GM21515 (cell line): ENCODE data around the gene CD72.

ENCODE experiments used
- ATAC-seq: cut with Tn5 transposase; IDR thresholded peaks from one replicate; pipeline ENCODE4 v1.9.1; 2021; ENCODE audit not compliant: unreplicated experiment

CD72 gene

DNA sequence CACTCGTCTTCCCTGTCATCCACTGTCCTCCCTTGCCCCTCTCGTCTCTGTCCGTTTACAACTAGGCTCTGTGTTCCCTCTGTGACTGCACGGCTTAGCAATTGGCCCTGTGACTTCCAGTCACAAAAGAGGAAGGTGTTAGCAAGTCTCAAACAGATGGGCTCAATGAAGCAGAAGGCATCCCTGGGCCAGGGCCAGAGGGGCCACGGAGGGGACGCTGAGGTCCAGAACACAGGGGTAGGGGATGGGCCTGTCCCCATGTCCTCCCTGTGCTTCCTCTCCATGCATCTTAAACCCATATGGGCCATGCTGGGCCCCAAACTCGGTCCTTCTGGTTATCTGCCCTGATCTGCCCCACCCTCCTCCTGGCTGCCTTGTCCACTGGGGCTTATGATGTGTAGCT is at the start of gene CD72:
TSS of gene CD72 (minus strand) at position 89 of the 403 bp plus-strand sequence. CDS start 110 bp downstream, outside the sequence.
- no peak for ATAC-seq

DNA sequence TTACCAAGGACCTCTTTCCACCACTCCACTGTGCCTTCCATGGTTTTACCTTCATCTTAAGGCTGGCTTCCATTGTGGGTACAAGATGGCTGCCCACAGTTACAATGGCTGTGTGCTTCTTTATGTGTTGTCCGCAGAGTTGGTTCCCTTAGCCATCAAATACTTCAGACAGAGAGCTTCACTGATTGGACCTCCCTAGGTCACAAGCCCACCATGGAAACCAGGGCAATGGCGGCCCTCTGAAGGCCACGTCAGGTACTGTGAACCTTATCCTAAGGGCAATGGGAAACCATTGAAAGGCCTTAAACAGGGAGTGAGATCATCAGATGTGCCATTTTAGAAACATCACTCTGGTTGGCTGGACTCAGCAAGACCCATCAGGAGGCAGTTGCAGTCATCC is 49.7 kb upstream of the CD72 start:
- ATAC-seq, result no peak

DNA sequence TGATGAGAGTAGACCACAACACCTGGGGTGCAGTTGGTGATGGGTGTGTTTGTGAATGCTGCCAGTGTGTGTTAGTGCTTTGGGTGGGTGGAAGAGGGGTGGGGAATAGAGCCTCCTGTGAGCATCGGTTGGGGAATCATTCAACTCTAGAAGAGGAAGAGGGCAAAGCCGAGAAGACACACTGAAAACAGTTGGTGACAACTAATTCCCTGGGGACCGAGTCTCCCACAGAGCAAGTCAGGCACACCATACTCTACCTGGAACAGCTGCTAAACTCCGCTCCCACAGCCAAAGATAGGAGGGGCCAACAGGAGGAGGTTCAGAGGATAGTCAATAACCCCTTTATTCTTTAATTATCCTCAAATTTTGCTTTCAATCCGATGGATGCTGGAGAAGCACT is 48.3 kb upstream of the CD72 start:
- no peak for ATAC-seq

GRCh38 chr9:35666045-35666444 is 47.8 kb upstream of the CD72 start:
- ATAC-seq, result no peak

DNA sequence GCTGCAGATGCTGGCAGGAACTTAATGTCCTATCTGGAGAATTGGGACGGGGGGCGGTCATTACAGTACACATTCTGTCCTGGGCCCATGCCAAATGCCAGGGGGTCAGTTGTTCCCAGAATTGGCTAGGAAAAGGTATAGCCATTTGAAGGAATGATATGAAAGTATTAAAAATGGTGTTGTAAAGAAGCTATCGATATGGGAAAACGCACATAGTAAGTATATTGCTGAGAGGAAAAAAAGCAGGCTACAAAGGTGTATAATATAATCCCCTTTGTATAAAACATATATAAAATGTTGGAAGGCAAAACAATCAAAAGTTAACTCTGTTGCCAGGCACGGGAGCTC is 47.2 kb upstream of the CD72 start:
- no peak for ATAC-seq

DNA sequence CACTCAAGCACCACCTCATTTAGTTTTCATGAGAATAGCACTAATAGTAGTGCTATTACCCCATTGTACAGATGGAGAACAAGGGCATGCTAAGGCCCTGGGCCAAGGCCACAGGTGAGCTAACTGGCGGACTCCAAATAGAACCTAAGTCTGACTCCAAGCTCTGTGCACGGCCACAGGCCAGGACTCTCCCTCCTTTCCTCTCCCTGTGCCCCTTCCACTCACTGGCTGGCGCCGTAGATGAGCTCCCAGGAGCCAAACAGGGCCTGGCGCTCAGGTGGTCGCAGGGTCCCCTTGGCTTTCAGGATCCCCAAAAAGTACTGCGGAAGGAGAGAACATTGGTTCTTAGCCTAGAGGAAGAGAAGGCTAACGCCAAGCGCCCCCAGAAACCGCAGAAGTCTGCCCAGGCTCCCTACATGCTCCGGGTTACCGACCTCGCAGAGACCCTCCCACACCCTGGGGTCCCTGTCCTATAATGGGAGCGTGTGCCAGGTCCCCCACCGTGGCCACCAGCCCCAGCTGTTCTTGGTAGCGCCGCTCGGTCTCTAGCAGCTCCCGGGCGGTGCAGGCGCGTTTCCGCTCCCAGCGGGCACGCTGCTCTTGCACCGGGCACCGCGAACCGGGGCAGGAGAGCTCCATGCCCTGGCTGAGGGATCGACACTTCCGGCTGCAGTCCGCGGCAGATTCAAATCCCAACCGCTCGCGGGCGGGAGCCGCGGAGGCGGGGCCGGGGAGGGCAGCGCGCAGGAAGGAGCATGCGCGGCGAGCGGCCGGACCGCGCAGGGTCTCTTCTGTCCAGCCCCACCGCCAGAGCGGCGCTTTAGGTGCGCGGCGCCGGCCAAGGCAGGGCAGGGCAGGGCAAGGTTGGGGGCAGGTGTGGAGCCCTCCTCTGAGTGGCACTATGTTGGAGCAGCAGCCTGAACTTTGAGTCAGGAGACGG is 46.6 kb upstream of the CD72 start, which contains the start of gene ARHGEF39:
TSS of gene ARHGEF39 (minus strand) at position 665 of the 940 bp plus-strand sequence. CDS start at position 639, 26 bp downstream.
- peak; percentile 61 for ATAC-seq

DNA sequence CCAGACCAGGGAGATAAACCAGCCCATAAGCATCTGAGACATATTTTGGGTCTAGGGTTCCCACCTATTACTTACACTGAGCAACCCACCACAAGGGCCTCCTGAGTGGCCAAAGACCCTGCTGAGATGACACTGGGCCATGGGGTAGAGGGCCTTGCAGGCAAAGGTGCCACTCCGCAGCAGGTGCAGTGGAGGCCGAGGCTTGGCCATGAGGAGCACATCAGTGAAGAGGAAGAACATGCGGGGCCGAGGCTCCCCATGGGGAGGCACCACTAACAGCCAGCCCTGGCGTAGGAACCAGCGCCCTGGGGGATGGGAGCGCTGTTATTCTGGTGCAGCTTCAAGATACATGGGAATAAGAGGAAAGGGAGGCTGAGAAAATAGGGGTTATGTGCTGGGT is 44.2 kb upstream of the CD72 start:
- no peak for ATAC-seq

GRCh38 chr9:35661756-35662350 is 43.6 kb upstream of the CD72 start:
- ATAC-seq, result no peak

DNA sequence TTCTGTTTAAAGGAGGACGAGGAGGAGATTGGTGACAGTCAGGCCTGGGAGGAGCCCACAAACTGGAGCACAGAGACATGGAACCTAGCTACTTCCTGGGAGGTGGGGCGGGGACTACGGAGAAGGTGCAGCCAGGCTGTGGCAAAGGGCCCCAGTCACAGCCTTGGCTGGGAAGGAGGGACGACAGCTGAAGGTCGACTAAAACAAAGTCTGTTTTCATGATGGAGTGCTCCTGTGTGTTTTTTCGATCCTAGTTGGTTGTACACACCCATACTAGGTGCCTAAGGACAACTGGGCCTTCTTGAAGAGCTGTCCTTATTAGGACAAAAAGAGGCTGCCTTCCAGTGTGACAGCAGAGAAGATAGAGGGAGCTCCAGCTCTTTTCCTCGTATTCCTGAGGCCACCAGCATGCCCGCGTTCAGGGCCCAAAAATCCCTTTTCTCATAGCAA is 42.8 kb upstream of the CD72 start:
- ATAC-seq, result no peak

- ATAC-seq, result no peak
Observed at GRCh38 chr9:35659340-35659739, 41.1 kb upstream of the CD72 start.

DNA sequence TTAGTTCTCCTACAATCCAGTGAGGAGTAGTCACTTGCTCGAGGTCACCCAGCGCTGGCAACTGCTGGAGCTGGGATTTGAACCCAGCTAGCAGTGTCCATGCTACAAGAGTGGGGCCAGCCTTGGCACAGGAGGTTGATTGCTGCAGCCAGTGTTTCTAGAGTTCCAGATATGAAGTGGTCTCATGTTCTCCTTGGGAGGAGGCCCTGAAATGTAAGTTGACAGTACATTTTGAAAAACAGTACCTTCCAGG is 40.7 kb upstream of the CD72 start:
- no peak for ATAC-seq

- peak; percentile 57 for ATAC-seq
Observed at GRCh38 chr9:35658137-35658967, 40.1 kb upstream of the CD72 start, which contains the start of gene CCDC107. Gene CCDC107 (plus strand): TSS chr9:35658292. CDS start chr9:35658380, 88 bp downstream.

DNA sequence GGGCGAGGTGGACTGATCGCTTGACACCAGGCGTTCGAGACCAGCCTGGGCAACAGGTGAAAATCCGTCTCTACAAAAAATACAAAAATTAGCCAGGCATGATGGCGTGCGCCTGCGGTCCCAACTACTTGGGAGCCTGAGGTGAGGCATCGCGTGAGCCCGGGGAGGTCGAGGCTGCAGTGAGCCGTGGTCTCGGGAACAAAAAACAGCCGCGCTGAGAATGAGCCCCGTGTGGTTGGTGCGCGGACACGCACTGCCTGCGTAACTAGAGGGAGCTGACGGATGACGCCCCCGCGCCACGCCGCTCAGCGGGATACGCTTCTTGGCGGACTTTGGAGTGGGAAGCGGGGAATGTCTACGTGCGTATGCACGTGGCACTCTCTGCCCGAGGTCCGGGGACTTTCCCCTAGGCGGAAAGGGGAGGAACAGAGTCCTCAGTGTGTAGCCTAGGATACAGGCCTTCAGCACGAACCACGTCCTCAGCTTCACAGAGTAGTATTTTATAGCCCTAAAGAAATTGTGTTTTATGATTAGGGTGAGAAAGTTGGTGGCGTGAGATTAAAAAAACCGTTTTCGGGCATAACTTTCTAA is 39.4 kb upstream of the CD72 start, which contains the start of gene RMRP:
TSS of gene RMRP (minus strand) at position 474 of the 591 bp plus-strand sequence.
- peak; percentile 80 for ATAC-seq

DNA sequence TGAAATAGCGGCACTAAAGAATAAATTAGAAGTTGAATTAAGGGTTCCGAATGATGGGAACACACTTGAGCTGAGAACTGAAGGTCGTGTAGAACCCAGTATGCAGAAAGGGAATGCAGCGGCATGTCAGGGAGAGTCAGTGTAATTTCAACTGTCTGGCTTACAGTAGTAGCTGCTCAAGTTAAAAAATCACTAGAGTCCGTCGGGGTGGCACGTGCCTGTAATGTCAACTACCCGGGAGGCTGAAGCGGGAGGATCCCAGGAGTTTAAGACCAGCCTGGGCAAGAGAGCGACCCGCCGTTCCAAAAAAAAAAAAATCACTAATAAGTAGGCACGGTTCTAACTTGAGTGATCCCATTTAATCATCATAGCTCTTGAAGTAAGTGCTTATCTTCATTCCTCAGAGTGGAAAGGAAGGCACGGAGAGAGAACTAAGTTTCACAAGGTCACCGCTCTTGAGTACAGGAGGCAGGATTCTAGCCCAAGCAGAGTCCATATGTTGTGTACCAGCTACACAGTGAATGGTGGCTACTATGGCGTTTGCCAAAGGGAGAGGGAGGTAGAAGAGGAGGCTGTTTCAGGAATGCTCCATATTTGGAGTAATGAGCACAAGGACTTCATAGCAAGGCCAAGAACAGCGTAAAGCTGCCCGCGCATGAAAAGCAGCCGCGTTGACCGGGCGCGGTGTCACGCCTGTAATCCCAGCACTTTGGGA is 38.8 kb upstream of the CD72 start:
- no peak for ATAC-seq

- ATAC-seq, result no peak
Observed at GRCh38 chr9:35656348-35656747, 38.1 kb upstream of the CD72 start.

- ATAC-seq, result no peak
Observed at GRCh38 chr9:35653611-35654010, 35.4 kb upstream of the CD72 start.

GRCh38 chr9:35652829-35653209 is 34.6 kb upstream of the CD72 start:
- no peak for ATAC-seq

- no peak for ATAC-seq
Observed at GRCh38 chr9:35651956-35652828, 34.0 kb upstream of the CD72 start.

- ATAC-seq, result no peak
Observed at GRCh38 chr9:35650341-35651158, 32.3 kb upstream of the CD72 start, which contains the start of gene SIT1. Gene SIT1 (minus strand): TSS chr9:35650931. CDS start chr9:35650853, 78 bp downstream.
